DOHH2 (cell line): ENCODE results near the gene PP2D1.
A peak's percentile ranks its signal among the peaks of the same experiment; 100 is the strongest.

Experiments
- H3F3A ChIP-seq: fragments of 200-600 bp; sonication (generic), shearing (Covaris generic); 2 replicates; pipeline ENCODE4 v1.6.0; 2016; ENCODE audit warnings: antibody characterized with exemption, mild to moderate bottlenecking; ENCODE audit not compliant: control insufficient read depth, insufficient read depth
- H3K27ac ChIP-seq: fragments of 200-600 bp; sonication (generic); 2 replicates; pipeline ENCODE4 v1.5.1; 2014; ENCODE audit warnings: low read depth, mild to moderate bottlenecking, low read length, moderate library complexity
- H3K27me3 ChIP-seq: fragments of 200-600 bp; sonication (generic); 2 replicates; pipeline ENCODE4 v1.6.1; 2014; ENCODE audit warnings: mild to moderate bottlenecking, low read length, mixed read lengths; ENCODE audit not compliant: control insufficient read depth
- H3K36me3 ChIP-seq: fragments of 200-600 bp; sonication (generic); 2 replicates; pipeline ENCODE4 v1.6.1; 2014; ENCODE audit warnings: mild to moderate bottlenecking, low read length, moderate library complexity, mixed read lengths; ENCODE audit not compliant: control insufficient read depth
- H3K4me1 ChIP-seq: fragments of 200-600 bp; sonication (generic); 2 replicates; pipeline ENCODE4 v1.6.1; 2014; ENCODE audit warnings: mild to moderate bottlenecking, low read length, mixed read lengths; ENCODE audit not compliant: control insufficient read depth
- H3K4me2 ChIP-seq: fragments of 200-600 bp; sonication (generic); 2 replicates; pipeline ENCODE4 v1.6.0; 2014; ENCODE audit warnings: mild to moderate bottlenecking, low read length, moderate library complexity
- H3K4me3 ChIP-seq: fragments of 200-600 bp; sonication (generic); 2 replicates; pipeline ENCODE4 v1.5.1; 2014; ENCODE audit warnings: mild to moderate bottlenecking, low read length, mixed read lengths
- H3K79me2 ChIP-seq: fragments of 200-600 bp; sonication (generic); 2 replicates; pipeline ENCODE4 v1.6.1; 2014; ENCODE audit warnings: mild to moderate bottlenecking, low read length, mixed read lengths; ENCODE audit not compliant: control insufficient read depth
- H3K9me2 ChIP-seq: fragments of 200-600 bp; sonication (generic); replicated peaks from 2 replicates; pipeline ENCODE4 v1.6.1; 2014; ENCODE audit warnings: mild to moderate bottlenecking, low read length, mixed read lengths; ENCODE audit not compliant: control insufficient read depth
- H3K9me3 ChIP-seq: fragments of 200-600 bp; sonication (generic); 2 replicates; pipeline ENCODE4 v1.6.1; 2014; ENCODE audit warnings: antibody characterized with exemption, low read length, mixed read lengths; ENCODE audit not compliant: control insufficient read depth, insufficient read depth
- H4K20me1 ChIP-seq: fragments of 200-600 bp; sonication (generic); 2 replicates; pipeline ENCODE4 v1.6.0; 2014; ENCODE audit warnings: low read depth, mild to moderate bottlenecking, antibody characterized with exemption, low read length, moderate library complexity; ENCODE audit not compliant: control insufficient read depth, insufficient read depth
- EZH2phosphoT487 ChIP-seq: fragments of 200-600 bp; sonication (generic); IDR thresholded peaks from 2 replicates; pipeline ENCODE4 v1.6.1; 2017; ENCODE audit warnings: borderline replicate concordance, mild to moderate bottlenecking, antibody characterized with exemption, low read length, moderate library complexity, mixed read lengths
- TF ChIP-seq, protein P1 (sequence below): fragments of 200-600 bp; sonication (generic); IDR thresholded peaks from one replicate; pipeline ENCODE4 v1.5.1; 2014; ENCODE audit warnings: antibody characterized with exemption, mild to moderate bottlenecking, low read depth, low read length; ENCODE audit not compliant: poor library complexity, severe bottlenecking

Gene PP2D1

DNA sequence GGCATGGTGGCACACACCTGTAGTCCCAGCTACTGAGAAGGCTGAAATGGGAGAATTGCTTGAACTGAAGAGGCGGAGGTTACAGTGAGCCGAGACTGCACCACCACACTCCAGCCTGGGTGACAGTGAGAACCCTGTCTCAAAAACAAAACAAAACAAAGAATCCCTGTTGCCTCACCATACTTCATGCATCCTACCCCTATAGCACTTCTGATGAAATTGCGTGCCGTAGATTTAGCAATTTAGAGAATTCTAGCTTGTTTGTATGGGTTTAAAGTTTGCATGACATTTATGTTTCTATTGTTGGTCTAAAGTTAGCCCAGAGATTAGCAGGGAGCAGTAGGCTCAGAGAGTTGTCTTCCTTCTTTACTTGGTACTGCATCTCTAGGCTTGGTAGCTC is 57.4 kb downstream of the PP2D1 start:
- H3K9me3 ChIP-seq, result no peaks in the 10 kb centered on the region
- peaks cover 97% of the 10 kb centered on the region for H3K79me2 ChIP-seq
- H3K27ac ChIP-seq, result no peak overlapping the region
- H3K36me3 ChIP-seq, result peaks cover 60% of the 10 kb centered on the region
- no peaks in the 10 kb centered on the region for H4K20me1 ChIP-seq
- no peak overlapping the region for H3K4me3 ChIP-seq
- H3K4me2 ChIP-seq, result no peak overlapping the region
- peaks cover 2% of the 10 kb centered on the region; the same call in 1 of the 2 replicates for H3F3A ChIP-seq
- no peaks in the 10 kb centered on the region; the same call in 1 of the 2 replicates for H3K4me1 ChIP-seq
- no peaks in the 10 kb centered on the region for H3K27me3 ChIP-seq
- no peaks in the 10 kb centered on the region for H3K9me2 ChIP-seq
- TF ChIP-seq, protein P1, sequence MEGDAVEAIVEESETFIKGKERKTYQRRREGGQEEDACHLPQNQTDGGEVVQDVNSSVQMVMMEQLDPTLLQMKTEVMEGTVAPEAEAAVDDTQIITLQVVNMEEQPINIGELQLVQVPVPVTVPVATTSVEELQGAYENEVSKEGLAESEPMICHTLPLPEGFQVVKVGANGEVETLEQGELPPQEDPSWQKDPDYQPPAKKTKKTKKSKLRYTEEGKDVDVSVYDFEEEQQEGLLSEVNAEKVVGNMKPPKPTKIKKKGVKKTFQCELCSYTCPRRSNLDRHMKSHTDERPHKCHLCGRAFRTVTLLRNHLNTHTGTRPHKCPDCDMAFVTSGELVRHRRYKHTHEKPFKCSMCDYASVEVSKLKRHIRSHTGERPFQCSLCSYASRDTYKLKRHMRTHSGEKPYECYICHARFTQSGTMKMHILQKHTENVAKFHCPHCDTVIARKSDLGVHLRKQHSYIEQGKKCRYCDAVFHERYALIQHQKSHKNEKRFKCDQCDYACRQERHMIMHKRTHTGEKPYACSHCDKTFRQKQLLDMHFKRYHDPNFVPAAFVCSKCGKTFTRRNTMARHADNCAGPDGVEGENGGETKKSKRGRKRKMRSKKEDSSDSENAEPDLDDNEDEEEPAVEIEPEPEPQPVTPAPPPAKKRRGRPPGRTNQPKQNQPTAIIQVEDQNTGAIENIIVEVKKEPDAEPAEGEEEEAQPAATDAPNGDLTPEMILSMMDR, result no peak
- TF ChIP-seq EZH2phosphoT487, result no peak

DNA sequence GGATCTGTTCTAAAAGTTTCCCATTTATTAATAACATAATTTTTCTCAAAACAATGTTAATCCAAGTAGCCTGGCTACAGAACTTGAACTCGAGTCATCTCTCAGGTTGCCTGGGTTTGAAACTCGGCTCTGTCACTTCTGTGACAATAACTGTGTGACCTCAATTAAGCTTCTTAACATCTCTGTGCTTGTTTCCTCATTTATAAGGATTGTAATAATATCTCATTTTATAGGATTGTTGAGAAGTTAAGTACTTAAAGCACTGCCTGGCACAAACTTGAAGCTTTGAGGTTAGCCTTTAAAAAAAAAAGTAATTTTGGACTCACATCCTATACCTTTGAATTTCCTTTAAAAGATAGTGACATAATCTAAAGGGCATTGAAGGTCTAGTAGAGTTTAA is 61.7 kb downstream of the PP2D1 start:
- Histone ChIP-seq H3K27me3 (no peaks in the 10 kb centered on the region), H3K4me1 (peaks cover 24% of the 10 kb centered on the region), H3K9me3 (no peaks in the 10 kb centered on the region), H3K27ac (no peak overlapping the region), H3K36me3 (peaks cover 71% of the 10 kb centered on the region), H3K79me2 (peaks cover 82% of the 10 kb centered on the region), H4K20me1 (peaks cover 8% of the 10 kb centered on the region; the same call in 1 of the 2 replicates), H3K4me3 (no peak overlapping the region), H3K9me2 (no peaks in the 10 kb centered on the region), H3K4me2 (no peak overlapping the region), H3F3A (no peaks in the 10 kb centered on the region)
- no peak for TF ChIP-seq EZH2phosphoT487
- TF ChIP-seq, protein P1, result no peak

GRCh38 chr3:19948226-19948591 is 63.9 kb downstream of the PP2D1 start:
- no peaks in the 10 kb centered on the region for H3K9me2 ChIP-seq
- no peaks in the 10 kb centered on the region for H3K9me3 ChIP-seq
- H3K79me2 ChIP-seq, result peaks cover 61% of the 10 kb centered on the region
- peak overlapping the region; percentile 84 for H3K4me2 ChIP-seq
- peaks cover 52% of the 10 kb centered on the region for H3K36me3 ChIP-seq
- H3K27ac ChIP-seq, result peak overlapping the region; percentile 77
- TF ChIP-seq, protein P1, result no peak
- no peak for TF ChIP-seq EZH2phosphoT487
- H3K27me3 ChIP-seq, result no peaks in the 10 kb centered on the region
- no peaks in the 10 kb centered on the region for H3F3A ChIP-seq
- H3K4me3 ChIP-seq, result peak overlapping the region; percentile 88
- H3K4me1 ChIP-seq, result peaks cover 24% of the 10 kb centered on the region
- peaks cover 8% of the 10 kb centered on the region; the same call in 1 of the 2 replicates for H4K20me1 ChIP-seq
